Measurements from ENCODE around the gene LRRC23. TPM values are rescaled to one million over a fixed set of nuclear protein-coding genes. Genes with fewer than 3 reads are reported as not detected.
A peak's percentile ranks its signal among the peaks of the same experiment; 100 is the strongest.

The LRRC23 gene
- total and polyA plus RNA-seq, 2 donors (not counting 1 experiment from before 2014, with no cell fraction given): 5.3 to 14.4 TPM

DNA sequence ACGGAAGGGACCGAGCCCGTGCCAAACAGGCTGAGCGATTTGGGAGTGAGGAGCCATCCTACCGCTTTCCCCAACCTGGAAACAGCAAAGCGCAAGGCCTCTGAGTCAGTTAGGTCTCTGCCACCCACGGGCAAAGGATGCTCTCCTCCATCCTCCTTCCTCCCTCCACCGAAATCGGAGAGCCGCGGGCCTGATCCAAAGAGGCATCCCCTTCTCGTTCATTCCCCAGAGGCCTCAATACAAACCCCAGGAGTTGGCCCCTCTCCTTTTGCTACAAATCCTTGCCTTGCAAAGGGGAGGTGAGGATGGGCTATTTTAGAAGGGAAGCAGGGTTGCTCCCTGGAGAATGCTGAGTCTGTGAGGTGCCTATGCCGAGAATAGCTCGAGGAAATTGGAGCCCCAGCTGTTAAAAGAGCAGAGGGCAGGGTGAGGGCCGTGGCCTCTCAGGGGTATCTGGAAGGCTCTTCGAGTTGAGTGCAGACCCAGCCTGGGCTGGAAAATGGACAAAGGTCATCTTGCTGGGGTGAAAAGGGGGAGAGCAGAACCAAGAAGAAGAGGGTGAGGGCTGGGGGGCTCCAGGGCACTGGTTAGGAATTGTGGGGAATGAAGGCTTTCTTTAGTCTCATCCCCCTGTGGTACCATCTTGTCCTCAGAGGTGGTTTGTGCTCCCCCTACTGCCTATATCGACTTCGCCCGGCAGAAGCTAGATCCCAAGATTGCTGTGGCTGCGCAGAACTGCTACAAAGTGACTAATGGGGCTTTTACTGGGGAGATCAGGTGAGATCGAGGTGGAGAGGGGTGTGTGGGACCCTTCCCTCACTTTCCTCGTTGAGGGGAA is 36.2 kb upstream of the LRRC23 start:
- Mint-ChIP-seq H3K27me3 (no peaks in the 10 kb centered on the region), H3K9me3 (ENCODE audit: insufficient read depth) (no peaks in the 10 kb centered on the region), H3K4me3 (peak overlapping the region; percentile 89), H3K4me1 (peaks cover 50% of the 10 kb centered on the region), H3K27ac (peak overlapping the region; percentile 89)
- Histone ChIP-seq H3K9ac (ENCODE audit: low read length) (peak overlapping the region; percentile 89), H2AFZ (ENCODE audit: insufficient read depth, low read depth, low read length, poor library complexity, severe bottlenecking) (peak overlapping the region; percentile 92), H3K27ac (ENCODE audit: low read length in 2 of 2) (peak overlapping the region in 1 of 2 donors; percentile 71), H3K9me3 (ENCODE audit: control extremely low read depth in 1 of 3, control insufficient read depth in 2 of 3, insufficient read depth in 1 of 3, low read length in 2 of 3) (no peaks in the 10 kb centered on the region), H3K36me3 (replicated peaks in 1 of 2; ENCODE audit: control extremely low read depth in 1 of 2, control insufficient read depth in 1 of 2, extremely low read depth in 1 of 2, insufficient read depth in 2 of 2, low read length in 1 of 2) (peaks cover 0 to 31% of the 10 kb centered on the region in 2 experiments), H3K4me1 (ENCODE audit: control insufficient read depth in 2 of 2, insufficient read depth in 2 of 2, low read length in 2 of 2) (peaks cover 33 to 41% of the 10 kb centered on the region in 2 donors), H3K27me3 (replicated peaks in 1 of 4; ENCODE audit: control extremely low read depth in 1 of 4, control insufficient read depth in 3 of 4, insufficient read depth in 4 of 4, low read length in 3 of 4) (no peaks in the 10 kb centered on the region), H3K4me3 (ENCODE audit: control extremely low read depth in 1 of 5, extremely low read depth in 1 of 5, insufficient read depth in 1 of 5, low read depth in 2 of 5, low read length in 4 of 5) (peak overlapping the region; percentile 56 to 88 (median 68)), H3K79me2 (ENCODE audit: control insufficient read depth, insufficient read depth, low read length) (peaks cover 17% of the 10 kb centered on the region), H3K4me2 (replicated peaks; ENCODE audit: low read depth, low read length, poor library complexity, severe bottlenecking) (peak overlapping the region; percentile 97), H4K20me1 (ENCODE audit: control insufficient read depth, insufficient read depth, low read length, poor library complexity, severe bottlenecking) (peaks cover 46% of the 10 kb centered on the region)
- ATAC-seq (ENCODE audit: low read depth) (no peak), DNase-seq (peak; percentile 38)
- POLR2A ChIA-PET: interaction anchor here (0.6 to 5.5 kb wide), 7 partner anchors 15 to 255 kb away, joined by 3 to 49 read pairs (median 6); partner anchors contain the start of genes C12orf57, CDCA3, RNU7-1 and USP5
- WGBS (ENCODE audit: insufficient coverage): 18% methylated on average over 14 of the region's 22 CpGs
- intact Hi-C loops (cut with micrococcal nuclease): loop anchor here (1.0 to 2.0 kb wide), 8 partner anchors 56 to 245 kb away; partner anchors contain the start of genes C12orf57, C1R, C1RL and LPCAT3
- CTCF ChIA-PET: interaction anchor here (0.6 to 11.8 kb wide), 24 partner anchors 8 to 307 kb away, joined by 3 to 136 read pairs (median 6); partner anchors contain the start of genes C12orf57, C1R, C1RL and CDCA3
- TF ChIP-seq EZH2 (IDR thresholded peaks at IDR 0.05; ENCODE audit: borderline replicate concordance, insufficient read depth, low read depth, low read length, poor library complexity, severe bottlenecking): no peak
- TF ChIP-seq, protein P1, sequence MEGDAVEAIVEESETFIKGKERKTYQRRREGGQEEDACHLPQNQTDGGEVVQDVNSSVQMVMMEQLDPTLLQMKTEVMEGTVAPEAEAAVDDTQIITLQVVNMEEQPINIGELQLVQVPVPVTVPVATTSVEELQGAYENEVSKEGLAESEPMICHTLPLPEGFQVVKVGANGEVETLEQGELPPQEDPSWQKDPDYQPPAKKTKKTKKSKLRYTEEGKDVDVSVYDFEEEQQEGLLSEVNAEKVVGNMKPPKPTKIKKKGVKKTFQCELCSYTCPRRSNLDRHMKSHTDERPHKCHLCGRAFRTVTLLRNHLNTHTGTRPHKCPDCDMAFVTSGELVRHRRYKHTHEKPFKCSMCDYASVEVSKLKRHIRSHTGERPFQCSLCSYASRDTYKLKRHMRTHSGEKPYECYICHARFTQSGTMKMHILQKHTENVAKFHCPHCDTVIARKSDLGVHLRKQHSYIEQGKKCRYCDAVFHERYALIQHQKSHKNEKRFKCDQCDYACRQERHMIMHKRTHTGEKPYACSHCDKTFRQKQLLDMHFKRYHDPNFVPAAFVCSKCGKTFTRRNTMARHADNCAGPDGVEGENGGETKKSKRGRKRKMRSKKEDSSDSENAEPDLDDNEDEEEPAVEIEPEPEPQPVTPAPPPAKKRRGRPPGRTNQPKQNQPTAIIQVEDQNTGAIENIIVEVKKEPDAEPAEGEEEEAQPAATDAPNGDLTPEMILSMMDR (IDR thresholded peaks at IDR 0.05): no peak

Data from B cell (primary cell).